BE2C (cell line): ENCODE measurements around the gene CCIN.
"Not testable (repeated sequence)": the region's sequence is repeated elsewhere in the genome, so short reads cannot be mapped to it uniquely, and the experiment has no call there.

Source experiments
- DNase-seq: peaks from one replicate; pipeline ENCODE4 v3.0.0-alpha.2; 2020
- H3K27me3 ChIP-seq: fragments of 250-450 bp; sonication (Bioruptor Pico); 2 replicates; pipeline ENCODE4 v1.5.1; 2020; ENCODE audit warnings: mild to moderate bottlenecking
- H3K36me3 ChIP-seq: fragments of 250-450 bp; sonication (Bioruptor Pico); 2 replicates; pipeline ENCODE4 v1.5.1; 2020; ENCODE audit warnings: mild to moderate bottlenecking
- H3K4me1 ChIP-seq: fragments of 250-450 bp; sonication (Bioruptor Pico); 2 replicates; pipeline ENCODE4 v1.5.1; 2020
- H3K4me3 ChIP-seq: 2 replicates; pipeline ENCODE4 v1.5.1; 2011; ENCODE audit warnings: low read depth, low read length
- H3K9me3 ChIP-seq: fragments of 250-450 bp; sonication (Bioruptor Pico); 2 replicates; pipeline ENCODE4 v1.5.1; 2020
- TF ChIP-seq, protein P1 (sequence below): IDR thresholded peaks from 2 replicates; pipeline ENCODE4 v1.5.1; 2012; ENCODE audit warnings: mild to moderate bottlenecking, low read depth, low read length

CCIN gene

DNA sequence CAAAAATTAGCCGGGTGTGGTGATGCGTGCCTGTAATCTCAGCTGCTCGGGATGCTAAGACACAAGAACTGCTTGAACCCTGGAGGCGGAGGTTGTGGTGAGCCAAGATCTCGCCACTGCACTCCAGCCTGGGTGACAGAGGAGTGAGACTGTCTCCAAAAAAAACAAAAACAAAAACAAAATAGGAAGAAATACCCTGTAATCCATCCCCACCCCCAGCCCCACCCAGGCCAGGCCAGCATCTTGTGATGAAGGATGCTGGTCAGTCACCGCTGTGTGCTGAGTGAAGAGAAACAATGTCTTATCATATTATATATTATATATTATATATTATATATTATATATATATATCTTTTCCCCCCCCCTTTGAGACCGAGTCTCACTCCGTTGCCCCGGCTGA is 15.4 kb upstream of the CCIN start:
- Histone ChIP-seq H3K27me3 (no peaks in the 10 kb centered on the region), H3K36me3 (peaks cover 2% of the 10 kb centered on the region; the same call in 1 of the 2 replicates), H3K9me3 (no peaks in the 10 kb centered on the region), H3K4me3 (no peak overlapping the region), H3K4me1 (peaks cover 18% of the 10 kb centered on the region)
- TF ChIP-seq, protein P1, sequence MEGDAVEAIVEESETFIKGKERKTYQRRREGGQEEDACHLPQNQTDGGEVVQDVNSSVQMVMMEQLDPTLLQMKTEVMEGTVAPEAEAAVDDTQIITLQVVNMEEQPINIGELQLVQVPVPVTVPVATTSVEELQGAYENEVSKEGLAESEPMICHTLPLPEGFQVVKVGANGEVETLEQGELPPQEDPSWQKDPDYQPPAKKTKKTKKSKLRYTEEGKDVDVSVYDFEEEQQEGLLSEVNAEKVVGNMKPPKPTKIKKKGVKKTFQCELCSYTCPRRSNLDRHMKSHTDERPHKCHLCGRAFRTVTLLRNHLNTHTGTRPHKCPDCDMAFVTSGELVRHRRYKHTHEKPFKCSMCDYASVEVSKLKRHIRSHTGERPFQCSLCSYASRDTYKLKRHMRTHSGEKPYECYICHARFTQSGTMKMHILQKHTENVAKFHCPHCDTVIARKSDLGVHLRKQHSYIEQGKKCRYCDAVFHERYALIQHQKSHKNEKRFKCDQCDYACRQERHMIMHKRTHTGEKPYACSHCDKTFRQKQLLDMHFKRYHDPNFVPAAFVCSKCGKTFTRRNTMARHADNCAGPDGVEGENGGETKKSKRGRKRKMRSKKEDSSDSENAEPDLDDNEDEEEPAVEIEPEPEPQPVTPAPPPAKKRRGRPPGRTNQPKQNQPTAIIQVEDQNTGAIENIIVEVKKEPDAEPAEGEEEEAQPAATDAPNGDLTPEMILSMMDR = no peak
- DNase-seq = no peak

DNA sequence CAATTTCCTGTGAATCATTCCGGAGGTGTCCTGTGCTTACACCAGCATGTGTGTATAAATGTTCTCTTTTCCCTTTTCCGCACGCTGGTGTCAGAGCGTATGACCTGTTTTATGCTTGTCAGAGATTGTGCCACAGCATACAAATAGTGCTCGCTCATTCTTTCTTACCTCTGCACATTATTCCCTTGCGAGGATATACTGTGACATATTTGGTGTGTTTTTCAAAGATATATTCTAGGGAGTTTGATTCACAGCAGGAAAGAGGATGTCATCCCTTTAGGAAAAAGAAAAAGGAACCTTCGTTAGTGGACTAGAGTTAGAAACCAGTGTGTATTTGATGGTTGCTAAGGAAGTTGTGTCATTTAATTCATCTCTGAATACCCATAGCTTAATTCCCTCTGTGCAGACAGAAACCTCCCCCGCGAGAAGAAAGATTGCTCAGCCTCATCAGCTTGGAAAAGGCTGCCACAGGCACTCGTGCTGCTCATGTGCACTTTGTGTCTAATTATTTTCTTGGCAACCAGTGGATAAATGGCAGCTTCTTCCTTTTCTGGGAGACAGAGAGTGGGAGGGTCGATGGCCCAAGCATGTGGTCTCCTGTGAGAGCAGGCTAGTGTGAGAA is 14.7 kb upstream of the CCIN start:
- TF ChIP-seq, protein P1 = no peak
- H3K4me3 ChIP-seq = no peak overlapping the region
- H3K27me3 ChIP-seq = no peaks in the 10 kb centered on the region
- H3K4me1 ChIP-seq = peaks cover 13% of the 10 kb centered on the region
- no peaks in the 10 kb centered on the region for H3K9me3 ChIP-seq
- DNase-seq = peak; percentile 29
- H3K36me3 ChIP-seq = peaks cover 2% of the 10 kb centered on the region; the same call in 1 of the 2 replicates

DNA sequence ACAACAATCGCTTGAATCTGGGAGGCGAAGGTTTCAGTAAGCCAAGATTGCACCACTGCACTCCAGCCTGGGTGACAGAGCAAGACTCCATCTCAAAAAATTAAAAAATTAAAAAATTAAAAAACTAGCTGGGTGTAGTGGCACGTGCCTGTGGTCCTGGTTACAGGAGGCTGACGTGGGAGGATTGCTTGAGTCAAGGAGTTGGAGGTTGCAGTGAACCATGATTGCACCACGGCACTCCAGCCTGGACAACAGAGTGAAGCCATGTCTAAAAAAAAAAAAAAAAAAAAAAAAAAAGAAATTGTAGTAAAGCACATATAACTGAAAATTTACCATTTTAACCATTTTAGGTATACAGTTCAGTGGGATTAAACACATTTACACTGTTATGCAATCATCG is 13.1 kb upstream of the CCIN start:
- peaks cover 9% of the 10 kb centered on the region for H3K4me1 ChIP-seq
- TF ChIP-seq, protein P1 = no peak
- no peaks in the 10 kb centered on the region for H3K9me3 ChIP-seq
- H3K27me3 ChIP-seq = no peaks in the 10 kb centered on the region
- H3K4me3 ChIP-seq = no peak overlapping the region
- H3K36me3 ChIP-seq = peaks cover 2% of the 10 kb centered on the region; the same call in 1 of the 2 replicates
- DNase-seq = no peak

DNA sequence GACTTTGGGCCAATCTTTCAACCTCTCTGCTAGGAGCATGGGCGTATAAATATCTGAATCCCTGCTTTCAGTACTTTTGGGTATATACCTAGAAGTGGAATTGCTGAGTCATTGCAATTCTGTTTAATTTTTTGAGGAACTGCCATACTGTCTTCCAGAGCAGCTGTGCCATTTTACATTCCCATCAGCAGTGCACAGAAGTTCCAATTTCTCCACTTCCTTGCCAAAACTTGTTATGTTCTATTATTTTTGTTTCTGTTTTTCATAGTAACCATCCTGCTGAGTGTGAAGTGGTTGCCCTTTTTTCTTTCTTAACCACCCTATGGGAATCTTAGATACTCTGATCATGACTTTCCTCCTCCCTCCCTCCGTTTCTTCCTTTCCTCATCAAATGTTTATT is 11.1 kb upstream of the CCIN start:
- DNase-seq = no peak
- Histone ChIP-seq H3K9me3 (no peaks in the 10 kb centered on the region), H3K4me1 (peaks cover 23% of the 10 kb centered on the region), H3K36me3 (peaks cover 2% of the 10 kb centered on the region; the same call in 1 of the 2 replicates), H3K4me3 (no peak overlapping the region), H3K27me3 (no peaks in the 10 kb centered on the region)
- TF ChIP-seq, protein P1 = no peak

DNA sequence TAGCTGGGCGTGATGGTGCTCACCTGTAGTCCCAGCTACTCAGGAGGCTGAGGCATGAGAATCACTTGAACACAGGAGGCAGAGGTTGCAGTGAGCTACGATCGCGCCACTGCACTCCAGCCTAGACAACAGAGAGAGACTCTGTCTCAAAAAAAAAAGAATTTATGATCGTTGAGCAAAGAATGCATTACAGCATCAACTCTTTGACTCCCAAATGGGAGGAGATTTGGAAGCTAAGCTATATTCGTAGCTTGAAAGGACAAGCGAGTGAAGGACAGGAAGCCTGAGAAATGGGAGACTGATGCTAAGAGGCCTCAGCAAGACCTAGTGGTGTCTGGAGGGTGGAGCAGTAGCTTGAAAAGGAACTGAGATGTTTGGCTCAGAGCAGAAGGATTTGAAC is 10.3 kb upstream of the CCIN start:
- Histone ChIP-seq H3K36me3 (peaks cover 2% of the 10 kb centered on the region; the same call in 1 of the 2 replicates), H3K4me3 (no peak overlapping the region), H3K9me3 (no peaks in the 10 kb centered on the region), H3K4me1 (peaks cover 29% of the 10 kb centered on the region), H3K27me3 (no peaks in the 10 kb centered on the region)
- DNase-seq = no peak
- TF ChIP-seq, protein P1 = no peak

DNA sequence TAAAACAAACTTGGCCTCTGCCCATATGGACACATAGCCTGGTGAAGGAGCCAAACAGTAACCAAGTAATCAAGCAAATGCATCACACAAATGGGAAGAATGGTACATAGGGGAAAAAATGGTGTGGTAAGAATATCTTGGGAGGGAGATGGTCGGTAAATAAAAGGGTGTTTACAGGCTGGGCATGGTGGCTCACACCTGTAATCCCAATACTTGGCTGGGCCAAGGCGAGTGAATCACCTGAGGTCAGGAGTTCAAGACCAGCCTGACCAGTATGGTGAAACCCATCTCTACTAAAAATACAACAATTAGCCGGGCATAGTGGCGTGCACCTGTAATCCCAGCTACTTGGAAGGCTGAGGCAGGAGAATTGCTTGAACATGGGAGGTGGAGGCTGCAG is 9.7 kb upstream of the CCIN start:
- not testable (repeated sequence) for DNase-seq, H3K27me3 ChIP-seq, H3K9me3 ChIP-seq, H3K4me3 ChIP-seq, H3K36me3 ChIP-seq
- peaks cover 30% of the 10 kb centered on the region for H3K4me1 ChIP-seq

DNA sequence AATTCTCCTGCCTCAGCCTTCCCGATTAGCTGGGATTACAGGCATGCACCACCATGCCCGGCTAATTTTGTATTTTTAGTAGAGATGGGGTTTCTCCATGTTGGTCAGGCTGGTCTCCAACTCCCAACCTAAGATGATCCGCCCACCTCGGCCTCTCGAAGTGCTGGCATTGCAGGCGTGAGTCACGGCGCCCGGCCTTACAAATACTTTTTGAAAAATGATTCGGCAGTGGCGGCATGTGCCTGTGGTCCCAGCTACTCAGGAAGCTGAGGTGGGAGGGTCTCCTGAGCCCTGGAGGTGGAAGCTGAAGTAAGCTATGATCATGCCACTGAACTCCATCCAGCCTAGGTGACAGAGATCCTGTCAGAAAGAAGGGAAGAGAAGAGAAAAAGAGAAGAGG is 9.1 kb upstream of the CCIN start:
- H3K9me3 ChIP-seq, DNase-seq, H3K4me3 ChIP-seq, H3K36me3 ChIP-seq, H3K27me3 ChIP-seq: not testable (repeated sequence)
- H3K4me1 ChIP-seq = peaks cover 31% of the 10 kb centered on the region
